Measurements from ENCODE around the gene SLC35F1. TPM values are rescaled to one million over a fixed set of nuclear protein-coding genes. Genes with fewer than 3 reads are reported as not detected.

Gene SLC35F1
- total RNA-seq, 4 donors from 2014 or later = 0.17 to 1.5 (median 1.3) TPM

- no peak for TF ChIP-seq CTCF (IDR thresholded peaks at IDR 0.05; ENCODE audit: low read depth)
Observed at GRCh38 chr6:118252474-118252873, 345.4 kb downstream of the SLC35F1 start.

- TF ChIP-seq CTCF (IDR thresholded peaks at IDR 0.05; ENCODE audit: low read depth) = no peak
Observed at GRCh38 chr6:118253741-118254140, 346.7 kb downstream of the SLC35F1 start.

GRCh38 chr6:118260833-118261232 is 353.8 kb downstream of the SLC35F1 start:
- TF ChIP-seq CTCF (IDR thresholded peaks at IDR 0.05; ENCODE audit: low read depth) = no peak

GRCh38 chr6:118263921-118264486 is 356.9 kb downstream of the SLC35F1 start:
- no peak for TF ChIP-seq CTCF (IDR thresholded peaks at IDR 0.05; ENCODE audit: low read depth)

GRCh38 chr6:118269659-118270058 is 362.6 kb downstream of the SLC35F1 start:
- no peak for TF ChIP-seq CTCF (IDR thresholded peaks at IDR 0.05; ENCODE audit: low read depth)

- TF ChIP-seq CTCF (IDR thresholded peaks at IDR 0.05; ENCODE audit: low read depth) = no peak
Observed at GRCh38 chr6:118277631-118278030, 370.6 kb downstream of the SLC35F1 start.

GRCh38 chr6:118280210-118280609 is 373.1 kb downstream of the SLC35F1 start:
- TF ChIP-seq CTCF (IDR thresholded peaks at IDR 0.05; ENCODE audit: low read depth) = no peak
